Right renal pelvis (tissue), 4 donors: Measurements from ENCODE around the gene ANKRD44. TPM values are rescaled to one million over a fixed set of nuclear protein-coding genes. Genes with fewer than 3 reads are reported as not detected.

Source experiments
- DNase-seq, 4 donors: peaks; one replicate each; pipeline ENCODE4 v3.0.0-alpha.2; 2013; ENCODE audit warnings: low read depth in 4 of 4, low spot score in 3 of 4, missing footprints in 1 of 4
- polyA plus RNA-seq, 4 donors: library from polyadenylated mRNA; unstranded; fragments of 120-200 nt; gene quantifications; one replicate each; pipeline ENCODE4 v1.2.1, GENCODE V29; 2013; ENCODE audit not compliant: insufficient read length in 4 of 4

The ANKRD44 gene
- polyA plus RNA-seq, 4 donors, result 9.2 to 13.9 (median 10.7) TPM

DNA sequence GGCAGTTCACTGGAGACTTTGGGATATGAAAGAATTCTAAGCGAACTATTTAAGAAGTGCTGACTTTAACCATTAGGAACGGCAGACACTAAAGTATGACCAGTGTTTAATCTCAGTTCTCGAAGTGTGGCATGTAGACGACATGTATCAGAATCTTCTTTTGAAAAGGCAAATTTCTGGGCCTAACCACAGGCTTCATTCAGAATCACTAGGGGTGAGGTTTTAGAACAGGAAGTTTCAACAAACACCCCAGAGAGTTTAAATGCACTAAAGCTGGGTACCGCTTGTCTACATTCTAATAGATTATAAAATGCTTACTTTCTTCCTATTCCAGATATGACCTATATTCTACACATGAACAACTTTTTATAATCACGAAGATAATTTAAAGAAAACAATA, 180.3 kb downstream of the ANKRD44 start:
- no peak for DNase-seq

DNA sequence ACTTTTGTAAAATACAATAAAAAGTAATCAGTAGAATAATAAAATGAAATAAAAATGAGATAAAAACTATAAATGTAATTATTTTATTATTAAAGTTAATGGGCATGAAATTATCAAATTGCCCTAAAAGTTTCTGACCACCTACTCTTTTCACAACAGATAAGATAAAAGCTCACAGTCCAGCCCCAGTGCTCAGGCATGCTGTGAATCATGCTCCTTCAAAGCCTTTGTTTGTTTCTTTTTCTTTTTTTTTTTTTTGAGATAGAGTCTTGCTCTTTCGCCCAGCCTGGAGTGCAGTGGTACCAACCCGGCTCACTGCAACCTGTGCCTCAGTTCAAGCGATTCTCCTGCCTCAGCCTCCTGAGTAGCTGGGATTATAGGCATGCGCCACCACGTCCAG, 181.7 kb downstream of the ANKRD44 start:
- no peak for DNase-seq

DNA sequence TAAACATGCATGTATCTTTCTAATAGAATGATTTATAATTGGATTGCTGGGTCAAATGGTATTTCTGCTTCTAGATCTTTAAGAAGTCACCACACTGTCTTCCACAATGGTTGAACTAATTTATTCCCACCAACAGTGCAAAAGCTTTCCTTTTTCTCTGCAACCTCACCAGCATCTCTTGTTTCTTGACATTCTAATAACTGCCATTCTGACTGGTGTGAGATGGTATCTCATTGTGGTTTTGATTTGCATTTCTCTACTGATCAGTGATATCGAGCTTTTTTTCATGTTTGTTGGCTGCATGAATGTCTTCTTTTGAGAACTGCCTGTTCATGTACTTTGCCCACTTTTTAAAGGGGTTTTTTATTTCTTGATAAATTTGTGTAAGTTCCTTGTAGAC, 182.5 kb downstream of the ANKRD44 start:
- no peak for DNase-seq

DNA sequence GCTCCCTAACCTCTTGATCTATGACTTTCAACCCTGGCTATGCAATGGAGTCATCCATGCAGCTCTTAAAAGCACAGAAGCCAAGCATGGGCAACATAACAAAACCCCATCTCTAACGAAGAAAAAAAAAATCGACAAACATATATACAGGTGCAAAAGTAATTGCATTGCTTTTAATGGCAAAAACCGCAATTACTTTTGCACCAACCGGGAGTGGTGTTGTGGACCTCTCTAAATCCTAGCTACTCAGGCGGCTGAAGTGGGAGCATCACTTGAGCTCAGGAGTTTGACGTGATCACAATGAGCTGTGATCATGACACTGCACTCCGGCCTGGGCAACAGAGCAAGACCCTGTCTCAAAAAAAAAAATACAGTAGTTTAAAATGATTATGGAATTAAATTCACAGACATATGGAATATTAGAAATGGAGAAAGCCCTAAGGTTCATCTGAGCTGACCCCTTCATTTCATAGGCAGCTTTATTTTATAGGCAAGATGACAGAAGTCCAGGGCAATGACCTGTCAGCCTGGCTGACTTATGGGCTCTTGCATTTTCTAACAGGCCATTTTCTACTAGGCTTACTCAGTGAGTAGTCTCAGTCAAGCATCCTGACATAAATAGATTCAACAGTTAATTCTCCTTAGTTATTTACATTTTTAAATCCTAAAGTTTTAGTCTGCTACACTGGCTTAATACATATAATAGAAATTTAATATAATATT, 183.8 kb downstream of the ANKRD44 start:
- DNase-seq, result no peak

DNA sequence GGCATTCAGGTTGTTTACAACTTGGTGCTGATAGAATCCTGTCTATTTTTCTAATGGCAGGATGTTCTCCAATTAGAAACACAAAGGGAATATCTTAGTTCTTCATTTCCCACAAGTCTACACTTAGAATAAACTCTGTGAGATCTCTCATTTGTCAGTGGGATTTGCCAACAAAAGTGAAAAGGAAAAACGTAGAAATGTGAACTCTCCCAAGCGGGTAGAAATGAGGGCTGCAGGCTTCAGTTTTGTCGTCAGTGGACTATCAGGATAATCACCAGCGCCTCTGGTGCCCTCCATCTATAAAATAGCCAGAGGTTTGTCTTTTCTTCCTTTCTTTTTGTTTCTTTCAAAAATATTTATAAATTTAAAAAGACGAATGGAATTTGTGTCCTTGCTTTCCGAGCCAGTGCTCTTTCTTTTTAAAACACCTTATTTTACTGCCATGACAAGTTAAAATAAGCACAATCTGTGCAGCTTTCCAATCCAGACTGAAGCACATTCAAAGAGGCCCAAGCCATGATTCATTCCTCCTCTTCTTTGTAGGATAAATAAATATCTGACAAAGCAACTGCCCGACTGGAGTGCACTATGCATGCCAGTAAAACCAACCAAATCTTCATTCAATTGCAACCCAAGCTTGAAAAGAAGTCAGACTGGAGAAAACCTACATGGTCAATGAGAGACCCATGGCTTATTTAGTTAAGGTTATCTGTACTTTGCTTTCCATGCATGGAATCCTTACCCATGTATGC, 185.8 kb downstream of the ANKRD44 start:
- no peak for DNase-seq

DNA sequence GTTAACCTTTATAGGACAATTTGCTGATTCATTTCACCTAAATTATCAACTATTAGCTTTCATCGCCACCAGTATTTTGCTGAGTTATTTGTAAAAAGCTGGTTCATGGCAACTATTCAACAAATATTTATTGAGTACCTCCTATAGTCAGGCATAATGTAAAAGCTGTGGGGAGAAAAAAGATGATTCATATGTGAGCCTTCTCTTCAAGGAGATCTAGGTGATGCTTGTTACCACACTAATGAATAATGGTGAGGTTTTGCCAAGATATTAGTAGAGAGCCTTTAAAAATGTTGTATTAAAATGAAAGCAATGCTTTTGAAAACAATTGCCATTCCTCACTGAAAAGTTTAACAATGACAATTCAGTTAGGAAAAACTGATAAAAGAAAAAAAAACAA, 187.8 kb downstream of the ANKRD44 start:
- no peak for DNase-seq

DNA sequence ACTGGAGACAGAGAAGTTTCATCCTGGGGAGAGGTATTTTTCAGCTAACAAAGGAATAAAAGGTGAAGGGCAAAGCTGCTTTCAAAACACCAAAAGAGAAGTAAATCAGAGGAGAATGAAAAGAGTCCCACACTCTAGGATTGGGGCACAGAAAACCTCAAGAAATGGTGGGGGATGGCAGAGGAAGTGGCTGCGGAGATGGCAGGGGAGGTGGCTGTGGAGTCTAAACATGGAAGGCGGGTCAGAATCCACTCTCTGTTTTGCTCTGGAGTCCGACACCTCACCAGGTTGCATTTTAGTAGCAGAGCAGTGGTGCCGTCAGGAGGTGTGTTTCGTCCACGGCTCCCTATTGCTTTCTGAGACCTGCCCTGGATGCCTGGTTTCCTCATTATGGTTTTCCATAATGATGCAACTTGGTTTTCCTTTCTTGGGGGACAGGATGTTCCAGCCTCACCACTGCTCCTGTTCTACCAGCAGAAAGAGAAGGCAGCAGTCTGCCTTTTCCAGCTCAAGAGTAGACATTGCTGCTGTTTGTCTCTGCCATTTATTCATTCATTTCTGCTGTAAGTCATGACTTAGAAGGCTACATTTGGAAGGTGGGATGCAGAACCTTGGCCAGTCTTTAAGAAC, 188.7 kb downstream of the ANKRD44 start:
- DNase-seq, result no peak

- no peak for DNase-seq
These were observed 189.3 kb downstream of the ANKRD44 start for GRCh38 chr2:197121255-197121654.

DNA sequence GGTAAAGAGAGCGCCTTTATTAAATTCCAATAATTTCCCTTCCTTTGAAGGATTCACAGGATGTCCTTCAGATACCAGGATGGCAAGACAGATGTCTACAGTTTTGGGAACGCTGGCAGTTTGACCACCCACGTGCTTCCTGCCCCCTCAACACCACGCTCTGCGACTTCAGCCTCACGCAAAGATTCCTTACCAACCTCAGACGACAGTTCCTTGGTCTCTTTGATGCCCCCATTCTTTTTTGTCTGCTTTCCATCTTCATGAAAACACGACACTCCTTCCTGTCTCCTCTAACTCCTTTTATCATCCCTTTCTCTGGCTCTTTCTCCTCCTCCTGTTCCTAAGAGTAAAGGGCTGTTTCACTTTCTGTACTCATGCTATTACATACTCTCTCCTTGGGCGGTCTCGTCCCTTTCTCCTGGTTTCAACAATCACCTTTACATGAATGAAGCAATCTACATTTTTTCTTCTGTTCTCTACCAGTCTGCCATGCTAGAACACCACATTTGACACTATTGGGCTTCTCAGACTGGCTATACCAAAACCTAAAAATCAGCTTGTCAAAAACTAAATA, 194.2 kb downstream of the ANKRD44 start:
- no peak for DNase-seq

- DNase-seq, result no peak
These were observed 195.3 kb downstream of the ANKRD44 start for GRCh38 chr2:197115325-197115724.

DNA sequence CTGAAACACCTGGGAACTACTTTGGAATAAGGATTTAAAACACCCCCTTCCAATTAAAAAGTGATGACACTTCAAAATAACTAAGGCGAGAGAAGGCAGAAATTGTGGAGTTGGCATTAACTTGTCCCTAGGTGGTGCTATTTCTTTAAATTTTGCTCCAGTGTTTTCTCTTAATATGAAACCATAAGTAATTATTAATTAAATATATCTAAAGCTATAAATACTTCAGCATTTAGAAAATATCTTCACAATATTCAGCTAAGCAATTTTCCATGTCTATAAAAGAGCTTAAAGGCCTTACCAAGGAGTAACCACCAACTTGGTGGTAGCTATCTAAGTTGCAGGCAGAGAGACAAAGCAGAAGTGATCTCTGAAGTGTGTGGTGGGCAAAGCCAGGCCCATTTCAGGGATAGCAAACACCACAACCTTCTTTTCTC, 197.3 kb downstream of the ANKRD44 start:
- DNase-seq, result no peak

DNA sequence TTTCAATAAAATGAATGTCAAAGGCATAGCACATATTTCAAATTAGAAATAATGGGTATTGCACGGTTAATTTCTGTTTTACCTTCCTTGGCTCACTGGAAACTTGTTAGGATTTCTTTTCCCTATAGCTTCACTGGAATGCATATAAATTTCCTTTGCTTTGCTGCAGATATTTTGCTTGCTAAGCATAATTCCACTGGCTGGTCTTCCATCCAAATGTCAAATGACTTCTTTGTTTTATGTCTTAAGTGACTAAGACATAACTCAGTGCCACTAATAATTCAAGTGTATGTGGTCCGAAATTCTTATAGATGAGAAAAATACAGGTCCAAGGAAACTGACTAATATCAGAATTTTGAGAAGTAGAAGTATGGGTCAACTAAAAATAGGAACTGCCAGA, 201.3 kb downstream of the ANKRD44 start:
- no peak for DNase-seq

GRCh38 chr2:197108758-197109157, 201.8 kb downstream of the ANKRD44 start:
- DNase-seq, result no peak

- no peak for DNase-seq
These were observed 203.0 kb downstream of the ANKRD44 start for GRCh38 chr2:197107291-197108269.

DNA sequence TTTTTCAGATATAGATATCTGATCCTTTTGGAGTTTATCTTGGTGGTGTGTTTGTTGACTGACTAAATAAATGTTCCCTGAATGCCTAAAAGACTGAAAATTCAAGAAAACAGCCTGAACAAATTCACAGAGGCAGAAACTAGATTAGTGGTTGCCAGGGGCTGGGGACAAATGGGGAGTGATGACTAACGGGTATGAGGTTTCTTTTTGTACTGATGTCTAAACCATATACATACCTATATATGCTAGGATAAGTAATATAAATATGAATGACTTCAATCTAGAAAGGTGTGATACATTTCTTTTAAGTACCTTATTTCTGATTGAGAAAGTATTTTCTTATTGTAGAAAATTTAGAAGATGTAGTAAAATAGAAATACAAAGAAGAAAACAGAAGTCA, 207.2 kb downstream of the ANKRD44 start:
- no peak for DNase-seq

GRCh38 chr2:197102231-197102630, 208.3 kb downstream of the ANKRD44 start:
- DNase-seq, result no peak

- DNase-seq, result no peak
These were observed 209.1 kb downstream of the ANKRD44 start for GRCh38 chr2:197101519-197101918.

GRCh38 chr2:197097578-197098366, 212.8 kb downstream of the ANKRD44 start:
- no peak for DNase-seq

GRCh38 chr2:197096649-197097048, 213.9 kb downstream of the ANKRD44 start:
- DNase-seq, result no peak
